ENCODE results near the gene ADAMTSL3.

ADAMTSL3 gene, protein sequence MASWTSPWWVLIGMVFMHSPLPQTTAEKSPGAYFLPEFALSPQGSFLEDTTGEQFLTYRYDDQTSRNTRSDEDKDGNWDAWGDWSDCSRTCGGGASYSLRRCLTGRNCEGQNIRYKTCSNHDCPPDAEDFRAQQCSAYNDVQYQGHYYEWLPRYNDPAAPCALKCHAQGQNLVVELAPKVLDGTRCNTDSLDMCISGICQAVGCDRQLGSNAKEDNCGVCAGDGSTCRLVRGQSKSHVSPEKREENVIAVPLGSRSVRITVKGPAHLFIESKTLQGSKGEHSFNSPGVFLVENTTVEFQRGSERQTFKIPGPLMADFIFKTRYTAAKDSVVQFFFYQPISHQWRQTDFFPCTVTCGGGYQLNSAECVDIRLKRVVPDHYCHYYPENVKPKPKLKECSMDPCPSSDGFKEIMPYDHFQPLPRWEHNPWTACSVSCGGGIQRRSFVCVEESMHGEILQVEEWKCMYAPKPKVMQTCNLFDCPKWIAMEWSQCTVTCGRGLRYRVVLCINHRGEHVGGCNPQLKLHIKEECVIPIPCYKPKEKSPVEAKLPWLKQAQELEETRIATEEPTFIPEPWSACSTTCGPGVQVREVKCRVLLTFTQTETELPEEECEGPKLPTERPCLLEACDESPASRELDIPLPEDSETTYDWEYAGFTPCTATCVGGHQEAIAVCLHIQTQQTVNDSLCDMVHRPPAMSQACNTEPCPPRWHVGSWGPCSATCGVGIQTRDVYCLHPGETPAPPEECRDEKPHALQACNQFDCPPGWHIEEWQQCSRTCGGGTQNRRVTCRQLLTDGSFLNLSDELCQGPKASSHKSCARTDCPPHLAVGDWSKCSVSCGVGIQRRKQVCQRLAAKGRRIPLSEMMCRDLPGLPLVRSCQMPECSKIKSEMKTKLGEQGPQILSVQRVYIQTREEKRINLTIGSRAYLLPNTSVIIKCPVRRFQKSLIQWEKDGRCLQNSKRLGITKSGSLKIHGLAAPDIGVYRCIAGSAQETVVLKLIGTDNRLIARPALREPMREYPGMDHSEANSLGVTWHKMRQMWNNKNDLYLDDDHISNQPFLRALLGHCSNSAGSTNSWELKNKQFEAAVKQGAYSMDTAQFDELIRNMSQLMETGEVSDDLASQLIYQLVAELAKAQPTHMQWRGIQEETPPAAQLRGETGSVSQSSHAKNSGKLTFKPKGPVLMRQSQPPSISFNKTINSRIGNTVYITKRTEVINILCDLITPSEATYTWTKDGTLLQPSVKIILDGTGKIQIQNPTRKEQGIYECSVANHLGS (N-terminal part only)

DNA sequence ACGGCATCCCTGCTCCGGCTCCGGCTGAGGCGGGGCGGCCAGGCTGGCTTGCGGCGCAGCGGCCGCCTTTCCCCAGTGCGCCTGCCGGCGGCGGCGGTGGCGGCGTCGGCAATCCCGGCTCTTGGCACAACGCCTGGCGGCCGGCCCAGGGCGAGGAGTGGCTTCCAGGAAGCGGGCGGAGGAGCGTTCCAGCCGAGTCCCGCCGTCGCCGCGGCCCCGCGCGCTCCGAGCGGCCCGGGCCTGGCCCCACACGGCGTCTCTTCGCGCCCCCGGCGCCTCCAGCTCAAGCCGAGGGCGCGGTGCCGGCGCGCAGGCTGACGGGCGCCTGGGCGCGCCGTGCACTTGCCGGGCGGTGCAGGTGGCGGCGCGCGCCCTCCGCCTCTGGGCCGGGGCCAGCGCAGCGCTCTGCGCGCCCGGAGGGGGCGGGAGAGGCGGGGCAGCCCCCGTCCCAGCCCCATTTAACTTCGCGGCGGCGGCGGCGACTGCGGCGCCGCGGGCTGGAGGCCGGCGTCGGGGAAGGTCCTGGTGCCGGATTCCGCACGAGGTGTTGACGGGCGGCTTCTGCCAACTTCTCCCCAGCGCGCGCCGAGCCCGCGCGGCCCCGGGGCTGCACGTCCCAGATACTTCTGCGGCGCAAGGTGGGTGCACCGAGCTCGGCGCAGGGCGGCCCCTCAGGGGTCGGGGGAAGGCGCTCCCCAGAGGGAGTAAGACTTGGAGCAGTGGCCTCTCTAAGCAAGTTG is at the start of gene ADAMTSL3:
Gene ADAMTSL3, plus strand, starts transcription at position 485 of the 740 bp plus-strand sequence. CDS start 1,639 bp downstream, outside the sequence.
- no peak for DNase-seq (ENCODE audit: low read depth)

DNA sequence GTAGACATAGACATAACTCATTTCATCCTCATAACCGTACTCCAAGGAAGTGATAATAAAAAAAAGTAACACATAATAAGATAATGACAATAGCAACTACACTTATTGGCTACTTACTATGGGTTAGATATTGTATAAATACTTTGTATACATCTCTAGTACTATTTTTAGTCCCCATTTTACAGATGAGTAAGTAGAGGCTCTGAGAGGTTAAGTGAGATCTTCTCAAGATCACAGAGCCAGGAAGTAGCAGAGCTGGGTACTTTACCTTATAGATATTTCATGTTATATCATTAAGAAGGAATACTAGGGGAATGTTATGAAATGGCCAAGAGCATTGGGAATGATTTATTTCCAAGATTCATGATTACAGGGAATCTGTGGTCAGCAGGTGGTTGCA is 49.4 kb upstream of the ADAMTSL3 start:
- DNase-seq (ENCODE audit: low read depth): no peak

DNA sequence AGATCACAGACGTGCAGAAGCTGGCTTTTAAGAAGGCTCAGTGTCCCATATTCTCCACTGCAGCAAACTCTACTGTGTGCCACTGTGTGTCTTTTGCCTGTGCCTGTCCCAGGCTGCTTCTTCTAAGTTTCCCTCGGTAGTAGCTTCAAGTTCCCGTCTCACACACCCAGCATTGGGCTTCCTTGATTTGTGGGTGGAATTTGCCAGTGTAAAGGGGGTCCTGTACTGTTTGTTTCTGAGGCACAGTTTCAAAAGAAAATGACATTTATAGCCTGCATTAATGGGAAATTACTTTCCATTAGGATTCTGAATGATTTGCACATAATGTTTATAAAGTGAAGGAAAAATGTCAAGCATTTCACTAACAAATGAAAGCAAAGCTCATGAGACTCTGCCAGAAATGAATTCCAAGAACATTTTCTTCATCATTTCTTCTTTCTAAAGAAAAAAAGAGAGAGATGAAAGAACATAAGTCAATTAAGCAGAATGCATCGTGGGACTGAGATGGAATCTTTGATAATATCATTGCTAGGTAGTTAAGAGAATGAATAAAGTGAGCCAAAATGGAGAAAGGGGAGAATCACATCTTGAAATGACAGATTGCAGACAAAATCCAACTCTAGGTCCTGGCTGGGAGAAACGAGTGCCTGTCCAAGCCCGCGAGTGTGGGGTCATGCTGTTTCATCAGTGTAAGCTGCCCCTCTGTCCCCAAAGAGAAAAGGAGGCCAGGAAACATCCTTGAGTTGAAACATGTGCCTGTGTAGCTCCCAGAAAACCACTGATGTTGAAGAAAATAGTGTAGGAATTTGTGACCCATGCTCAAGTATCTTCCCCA is 48.6 kb upstream of the ADAMTSL3 start:
- no peak for DNase-seq (ENCODE audit: low read depth)

DNA sequence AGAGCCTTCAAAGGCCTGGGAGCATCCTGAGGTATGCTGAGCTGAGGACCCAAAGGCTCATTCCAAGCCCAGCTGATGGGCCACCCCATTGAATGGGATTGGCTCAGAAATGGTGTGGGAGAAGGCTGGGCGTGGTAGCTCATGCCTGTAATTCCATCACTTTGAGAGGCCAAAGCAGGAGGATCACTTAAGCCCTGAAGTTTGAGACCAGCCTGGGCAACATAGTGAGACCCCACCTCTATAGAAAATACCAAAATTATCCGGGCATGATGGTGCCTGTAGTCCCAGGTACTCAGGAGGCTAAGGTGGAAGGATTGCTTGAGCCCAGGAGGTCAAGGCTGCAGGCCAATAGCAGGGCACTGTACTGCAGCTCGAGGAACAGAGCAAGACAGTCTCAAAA is 43.8 kb upstream of the ADAMTSL3 start:
- no peak for DNase-seq (ENCODE audit: low read depth)

DNA sequence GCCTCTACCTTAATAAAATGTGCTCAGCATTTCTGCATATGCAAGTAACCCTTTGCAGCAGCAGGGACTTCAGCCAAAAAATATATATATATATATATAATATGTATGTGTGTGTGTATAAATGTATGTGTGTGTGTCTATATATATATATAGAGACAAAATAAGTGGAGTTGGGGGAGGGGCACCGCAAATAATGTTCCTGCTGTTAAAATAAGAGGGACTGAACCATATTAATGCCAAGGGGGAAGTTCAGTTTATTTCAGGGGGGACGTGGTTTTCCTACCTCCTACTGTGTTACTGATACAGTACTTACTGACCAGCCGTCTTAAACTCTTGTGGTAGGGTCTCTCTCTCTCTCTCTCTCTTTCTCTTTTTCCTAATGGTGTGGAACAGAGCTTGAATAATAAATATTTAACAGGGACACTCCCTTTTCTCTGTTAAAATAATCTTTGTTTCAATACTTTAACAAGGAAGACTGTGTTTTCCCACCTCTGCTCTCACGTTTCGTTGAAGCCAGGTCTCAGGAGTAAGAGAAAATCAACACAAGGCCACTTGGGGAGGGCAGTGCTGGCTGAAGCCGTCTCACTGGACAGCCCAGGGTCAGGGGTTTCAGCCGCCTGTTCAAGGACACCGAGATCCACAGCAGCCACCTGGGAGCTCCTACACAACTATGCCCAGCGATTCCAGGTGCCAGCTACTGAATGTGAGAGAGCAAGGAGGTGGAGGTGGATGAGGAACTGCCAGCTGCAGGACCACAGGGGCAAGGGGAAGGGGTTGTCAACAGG is 42.8 kb upstream of the ADAMTSL3 start:
- DNase-seq (ENCODE audit: low read depth): no peak

DNA sequence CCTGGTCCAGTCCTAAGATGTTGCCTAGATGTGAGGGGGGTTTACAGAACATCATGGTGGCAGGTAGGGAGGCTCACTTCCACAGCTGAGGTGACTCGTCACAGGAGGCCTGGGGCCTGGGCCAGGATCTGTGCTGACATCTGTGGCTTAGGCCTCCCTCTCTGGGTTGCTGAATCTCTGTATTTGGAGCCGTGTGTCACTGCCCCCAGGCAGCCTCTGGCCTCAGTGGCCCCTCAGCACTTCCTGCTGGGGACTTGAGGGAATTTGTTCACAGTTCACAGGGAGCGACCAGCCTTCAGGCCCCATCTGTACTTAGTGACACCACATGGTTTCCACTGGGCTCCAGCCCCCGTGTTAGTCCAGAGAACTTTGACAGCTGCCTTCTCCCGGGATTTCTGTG is 41.7 kb upstream of the ADAMTSL3 start:
- DNase-seq (ENCODE audit: low read depth): no peak

DNA sequence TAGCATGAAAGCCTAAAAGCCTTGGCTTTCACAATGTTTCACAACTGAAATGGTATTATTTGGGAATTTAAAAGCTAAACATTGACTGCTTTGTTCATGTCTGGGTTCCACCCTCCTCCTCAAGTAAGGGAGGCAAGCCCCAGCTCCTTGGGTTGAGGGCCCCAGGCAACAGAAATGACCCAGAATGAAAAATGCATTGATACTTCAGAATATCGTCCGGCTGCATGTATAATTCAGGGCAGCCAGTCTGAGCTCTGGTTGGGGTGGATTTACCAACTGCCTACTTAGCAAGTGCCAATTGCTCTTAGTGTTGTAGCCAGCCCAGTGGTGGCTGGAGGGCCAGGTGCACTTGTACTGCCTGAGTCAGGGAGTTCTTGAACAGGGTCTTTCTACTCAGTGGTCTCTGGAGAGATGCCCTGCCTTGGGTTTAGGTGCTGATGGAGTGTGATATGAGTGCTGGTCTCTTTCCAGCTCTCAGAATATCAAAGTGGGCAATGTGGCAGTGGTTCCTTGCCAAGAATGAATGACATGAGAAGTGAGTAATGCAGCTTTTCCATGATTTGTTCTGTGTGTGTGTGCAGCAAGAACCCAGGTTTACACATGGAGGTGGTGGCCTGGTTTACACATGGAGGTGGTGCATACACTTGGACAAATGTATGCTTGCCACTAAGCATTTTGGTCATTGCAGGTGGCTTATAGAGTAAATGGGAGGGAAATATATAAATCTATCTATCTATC is 40.9 kb upstream of the ADAMTSL3 start:
- DNase-seq (ENCODE audit: low read depth): no peak

DNA sequence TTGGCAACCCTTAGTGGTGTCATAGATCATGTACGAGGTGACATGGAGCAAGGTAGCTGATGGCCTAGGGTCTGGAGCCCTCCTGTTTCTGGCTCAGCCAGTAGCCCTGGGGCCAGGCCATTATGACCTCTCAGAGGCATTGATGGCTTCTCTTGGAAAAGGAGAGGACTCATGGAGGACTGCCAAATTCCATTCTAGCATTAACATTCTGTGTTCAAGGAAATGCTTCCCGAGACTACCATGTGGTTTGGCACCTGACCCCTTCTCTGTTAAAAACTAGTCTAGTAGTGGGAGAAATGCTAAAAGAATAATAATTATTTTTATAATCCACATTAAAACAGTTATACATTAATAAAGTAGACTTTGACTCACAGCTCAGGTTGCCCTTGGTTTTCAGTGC is 40.2 kb upstream of the ADAMTSL3 start:
- no peak for DNase-seq (ENCODE audit: low read depth)

DNA sequence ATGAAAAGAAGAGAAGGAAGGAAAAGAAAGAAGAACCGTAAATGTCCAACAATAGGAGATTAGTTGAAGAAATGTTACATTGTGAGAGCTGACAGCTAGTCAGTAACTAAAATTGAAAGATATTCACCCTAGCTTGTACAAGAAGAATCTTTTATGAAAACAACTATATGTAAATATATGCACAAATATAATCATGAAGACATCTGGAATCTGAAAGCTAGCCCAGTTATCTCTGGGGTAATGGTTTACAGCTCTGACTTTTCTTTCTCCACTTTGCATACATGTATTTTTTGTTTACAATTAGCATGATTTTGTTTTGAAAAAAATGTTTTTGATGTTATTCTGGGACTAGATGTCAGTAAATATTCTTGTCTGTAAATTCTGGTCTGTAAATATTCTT is 37.1 kb upstream of the ADAMTSL3 start:
- no peak for DNase-seq (ENCODE audit: low read depth)

DNA sequence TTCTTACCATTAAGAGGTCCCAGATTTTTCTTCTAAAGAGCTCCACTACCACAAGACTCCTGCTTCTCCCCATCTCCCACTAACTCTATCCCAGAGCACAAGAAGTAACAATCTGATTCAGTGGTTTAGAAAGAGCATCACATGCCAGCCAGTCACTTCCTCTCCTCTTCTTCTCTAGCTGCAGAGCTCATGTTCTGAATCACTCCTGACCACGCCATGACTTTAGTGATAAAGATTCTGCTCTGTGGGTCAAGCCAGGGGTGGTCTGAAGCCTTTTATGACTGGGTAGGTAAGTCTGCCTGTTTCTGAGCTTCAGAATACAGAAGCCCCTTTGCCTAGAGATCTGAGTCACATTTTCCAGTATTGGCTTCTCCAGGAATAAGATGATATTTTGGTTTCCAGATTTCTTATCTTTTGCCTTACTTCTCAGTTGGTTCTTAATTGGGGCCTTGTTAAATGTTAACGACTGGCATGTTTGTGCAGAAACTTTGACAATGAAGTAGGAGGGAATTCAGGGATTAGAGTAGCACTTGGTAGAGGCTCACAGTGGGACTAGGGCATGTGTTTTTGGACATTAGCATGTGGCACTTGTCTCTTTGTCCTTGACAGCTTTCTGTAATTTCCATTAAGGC is 27.6 kb upstream of the ADAMTSL3 start:
- DNase-seq (ENCODE audit: low read depth): peak; percentile 11

DNA sequence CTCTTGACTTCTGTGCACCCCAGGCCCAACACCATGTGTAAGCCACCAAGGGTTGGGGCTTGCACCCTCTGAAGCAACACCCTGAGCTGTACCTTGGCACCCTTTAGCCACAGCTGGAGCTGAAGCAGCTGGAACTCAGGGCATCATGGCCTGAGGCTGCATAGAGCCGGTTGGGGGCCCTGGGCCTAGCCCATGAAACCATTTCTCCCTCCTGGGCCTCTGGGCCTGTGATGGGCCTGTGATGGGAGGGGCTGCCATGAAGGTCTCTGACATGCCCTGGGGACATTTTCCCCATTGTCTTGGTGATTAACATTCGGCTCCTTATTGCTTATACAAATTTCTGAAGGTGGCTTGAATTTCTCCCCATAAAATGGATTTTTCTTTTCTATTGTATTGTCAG is 22.4 kb upstream of the ADAMTSL3 start:
- no peak for DNase-seq (ENCODE audit: low read depth)

DNA sequence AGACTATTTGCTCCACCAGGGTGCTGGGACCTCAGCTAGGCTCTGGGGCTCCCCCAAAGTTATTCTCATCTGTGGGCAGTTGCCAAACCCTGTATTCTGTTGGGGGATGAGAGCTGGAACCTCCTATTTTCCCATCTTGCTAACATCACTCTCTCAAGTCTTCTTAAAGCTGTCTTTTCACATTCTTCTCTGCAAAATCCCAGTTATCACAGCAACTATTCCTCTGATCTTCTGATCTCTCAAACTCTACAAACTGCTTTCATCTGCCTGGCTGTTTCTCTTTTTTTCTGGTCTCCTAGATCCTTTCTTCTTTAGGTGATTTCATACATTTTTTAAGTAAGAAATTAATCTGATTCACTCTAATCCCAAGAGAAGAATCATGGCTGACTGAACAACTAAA is 10.7 kb upstream of the ADAMTSL3 start:
- DNase-seq (ENCODE audit: low read depth): no peak

DNA sequence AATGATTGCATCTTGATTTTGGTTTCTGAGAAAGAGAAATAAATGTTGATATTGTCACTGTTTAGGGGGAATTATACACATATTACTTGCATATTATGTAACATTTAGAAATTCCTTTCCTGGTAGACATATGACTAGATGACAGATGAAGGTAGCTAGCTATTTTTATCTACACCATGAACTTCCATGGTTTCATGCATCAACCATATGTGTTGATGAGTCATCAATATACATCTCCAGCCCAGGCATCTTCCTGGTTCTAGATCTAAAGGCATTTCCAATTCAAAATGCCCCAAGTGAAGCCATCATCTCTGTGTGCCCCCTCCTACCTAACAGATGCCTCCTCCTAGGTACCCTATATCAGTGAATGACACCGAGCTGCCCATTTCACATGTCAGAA is 9.5 kb upstream of the ADAMTSL3 start:
- DNase-seq (ENCODE audit: low read depth): no peak

DNA sequence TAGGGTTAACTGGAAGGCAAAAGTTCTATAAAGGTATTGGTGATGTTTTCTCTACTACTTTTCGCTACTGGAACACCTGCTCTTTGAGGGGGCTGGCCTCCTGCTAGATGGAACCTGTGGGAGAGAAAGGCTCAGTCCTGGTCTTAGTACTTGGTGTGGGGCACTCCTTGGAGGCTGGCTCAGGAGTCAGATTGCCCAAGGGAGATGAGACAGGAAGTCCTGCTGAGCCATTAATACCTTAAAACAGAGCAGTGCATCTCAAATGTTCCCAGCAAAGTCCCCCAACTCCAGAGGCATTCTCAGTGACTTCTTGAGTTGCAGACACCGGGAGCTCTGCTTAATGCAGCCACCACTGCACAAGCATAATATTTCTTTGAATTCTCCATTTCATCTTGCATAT is 3.1 kb upstream of the ADAMTSL3 start:
- no peak for DNase-seq (ENCODE audit: low read depth)

DNA sequence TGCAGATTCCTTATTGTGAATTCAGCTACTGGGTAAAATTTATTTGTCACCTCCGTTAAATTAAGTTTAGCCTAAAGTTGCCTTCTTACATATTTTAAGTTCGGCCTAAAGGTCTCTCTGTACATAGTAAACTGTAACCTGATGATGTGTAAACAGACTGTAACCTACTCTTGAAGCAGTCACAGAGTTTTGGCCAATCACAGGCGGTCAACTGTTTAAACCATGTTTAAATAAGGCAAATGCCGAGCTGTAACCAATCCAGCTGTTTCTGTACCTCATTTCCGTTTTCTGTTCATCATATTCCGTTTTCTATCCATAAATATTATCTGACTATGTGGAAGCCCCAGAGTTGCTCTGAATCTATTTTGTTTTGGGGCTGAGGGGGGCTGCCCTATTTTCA is 2.4 kb upstream of the ADAMTSL3 start:
- no peak for DNase-seq (ENCODE audit: low read depth)

DNA sequence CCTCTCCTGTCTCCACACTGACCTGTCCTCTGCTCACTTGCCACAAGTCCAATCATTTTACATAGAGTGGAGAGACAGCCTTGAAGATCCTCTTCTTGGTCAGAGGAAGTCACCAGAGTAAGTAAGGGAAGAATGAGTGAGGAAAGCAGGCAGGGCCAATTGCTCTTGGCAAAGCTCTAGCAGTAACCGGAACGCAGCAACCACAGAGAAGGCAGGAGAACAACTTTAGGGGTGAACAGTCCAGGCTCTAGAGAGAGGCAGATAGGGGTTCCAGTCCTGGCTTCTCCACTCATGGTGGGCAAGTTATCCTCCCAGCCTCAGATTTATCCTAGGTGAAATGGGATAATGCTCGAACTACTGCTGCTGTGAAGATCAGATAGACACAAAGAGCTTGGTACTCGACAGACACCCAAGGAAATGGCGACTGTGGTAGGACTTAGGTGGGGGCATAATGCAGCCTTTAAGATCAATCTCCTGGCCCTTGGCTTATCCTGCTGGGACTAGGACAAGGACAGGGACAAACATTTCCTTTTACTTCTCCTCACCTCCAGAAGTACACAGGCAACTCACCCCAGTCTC is 1.2 kb upstream of the ADAMTSL3 start:
- DNase-seq (ENCODE audit: low read depth): no peak

DNA sequence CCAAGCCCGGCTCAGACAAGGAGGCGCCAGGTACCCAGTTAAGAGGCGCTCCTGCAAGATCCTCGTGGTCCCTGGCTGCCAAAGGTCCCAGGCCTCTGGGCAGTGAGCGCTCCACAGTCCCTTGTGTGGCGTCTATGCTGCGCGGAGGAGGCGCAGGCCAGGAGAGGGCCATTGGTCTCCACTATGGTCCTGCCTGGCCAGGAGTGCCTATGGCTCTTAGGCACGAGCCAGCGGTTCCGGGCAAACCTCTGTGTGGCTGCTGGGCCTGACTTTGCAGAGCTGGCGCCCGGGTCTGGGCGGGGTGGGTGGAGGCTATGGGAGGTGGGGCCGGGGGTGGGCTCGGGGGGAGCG is 660 bp upstream of the ADAMTSL3 start:
- DNase-seq (ENCODE audit: low read depth): no peak
